SK-MEL-5 (cell line): ENCODE results near the gene CBLN3. TPM values are rescaled to one million over a fixed set of nuclear protein-coding genes. Genes with fewer than 3 reads are reported as not detected.

Source experiments
- DNase-seq: peaks from one replicate; pipeline ENCODE4 v3.0.0-alpha.2; 2016; ENCODE audit warnings: low read depth, low spot score
- in situ Hi-C: cut with HindIII; loops from 2 replicates; pipeline ENCODE4 v1.10.0; 2016; ENCODE audit warnings: low sequenced_read_pairs, high pct_unique_total_duplicates, low pct_unique_long_range_greater_than_20kb
- total RNA-seq: library from RNA; depleted of rRNA; stranded (reverse); fragments of >200 nt; shearing (Covaris generic); gene quantifications from 2 replicates; pipeline ENCODE4 v1.2.3, GENCODE V29; 2014

Gene CBLN3
- total RNA-seq, 1 experiment from 2014 or later, result 0.24 TPM

GRCh38 chr14:24441485-24441884, 12.0 kb upstream of the CBLN3 start:
- in situ Hi-C loops, result no loop called here
- no peak for DNase-seq

GRCh38 chr14:24440606-24441399, 11.3 kb upstream of the CBLN3 start:
- DNase-seq, result no peak
- in situ Hi-C loops, result no loop called here

GRCh38 chr14:24439830-24440605, 10.6 kb upstream of the CBLN3 start:
- in situ Hi-C loops, result no loop called here
- no peak for DNase-seq

GRCh38 chr14:24439257-24439656, 9.8 kb upstream of the CBLN3 start:
- in situ Hi-C loops, result no loop called here

GRCh38 chr14:24438223-24439097, 9.0 kb upstream of the CBLN3 start:
- in situ Hi-C loops, result no loop called here
- DNase-seq, result no peak

More at GRCh38 chr14:24439257-24439656, 9.8 kb upstream of the CBLN3 start:
- no peak for DNase-seq

- in situ Hi-C loops, result no loop called here
- DNase-seq, result no peak
Observed at GRCh38 chr14:24437736-24438067, 8.2 kb upstream of the CBLN3 start.

GRCh38 chr14:24437020-24437735, 7.7 kb upstream of the CBLN3 start:
- no peak for DNase-seq
- in situ Hi-C loops, result no loop called here

- in situ Hi-C loops, result no loop called here
- DNase-seq, result peak; percentile 72
Observed at GRCh38 chr14:24436355-24437019, 7.0 kb upstream of the CBLN3 start.

GRCh38 chr14:24435998-24436354, 6.5 kb upstream of the CBLN3 start:
- no peak for DNase-seq
- in situ Hi-C loops, result no loop called here

GRCh38 chr14:24435192-24435810, 5.8 kb upstream of the CBLN3 start:
- in situ Hi-C loops, result no loop called here
- DNase-seq, result no peak

- in situ Hi-C loops, result no loop called here
- no peak for DNase-seq
Observed at GRCh38 chr14:24434676-24435075, 5.2 kb upstream of the CBLN3 start.

GRCh38 chr14:24434036-24434435, 4.6 kb upstream of the CBLN3 start:
- in situ Hi-C loops, result no loop called here
- DNase-seq, result no peak

GRCh38 chr14:24432259-24433131, 3.0 kb upstream of the CBLN3 start:
- no peak for DNase-seq
- in situ Hi-C loops, result no loop called here

- DNase-seq, result peak; percentile 96
- in situ Hi-C loops, result no loop called here
Observed at GRCh38 chr14:24431569-24432258, 2.2 kb upstream of the CBLN3 start.
